Measurements from ENCODE around the gene LRP4.

Gene LRP4

DNA sequence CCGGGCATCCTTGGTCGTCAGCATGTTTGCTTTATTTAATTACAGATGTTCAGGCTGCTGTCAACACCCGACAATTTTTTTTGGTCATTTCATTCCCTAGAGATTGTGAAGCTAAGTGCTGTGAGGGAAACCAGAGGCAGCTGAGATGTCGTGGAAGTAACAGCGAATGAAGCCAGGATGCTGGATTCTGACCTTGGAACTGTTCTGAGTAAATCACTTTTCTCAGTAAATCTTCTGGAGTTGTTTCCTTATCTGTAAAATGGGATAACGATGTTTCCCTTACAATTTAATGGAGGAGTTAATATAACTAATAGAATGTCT is 71.9 kb downstream of the LRP4 start:
- DNase-seq (ENCODE audit: low read depth), result no peak

DNA sequence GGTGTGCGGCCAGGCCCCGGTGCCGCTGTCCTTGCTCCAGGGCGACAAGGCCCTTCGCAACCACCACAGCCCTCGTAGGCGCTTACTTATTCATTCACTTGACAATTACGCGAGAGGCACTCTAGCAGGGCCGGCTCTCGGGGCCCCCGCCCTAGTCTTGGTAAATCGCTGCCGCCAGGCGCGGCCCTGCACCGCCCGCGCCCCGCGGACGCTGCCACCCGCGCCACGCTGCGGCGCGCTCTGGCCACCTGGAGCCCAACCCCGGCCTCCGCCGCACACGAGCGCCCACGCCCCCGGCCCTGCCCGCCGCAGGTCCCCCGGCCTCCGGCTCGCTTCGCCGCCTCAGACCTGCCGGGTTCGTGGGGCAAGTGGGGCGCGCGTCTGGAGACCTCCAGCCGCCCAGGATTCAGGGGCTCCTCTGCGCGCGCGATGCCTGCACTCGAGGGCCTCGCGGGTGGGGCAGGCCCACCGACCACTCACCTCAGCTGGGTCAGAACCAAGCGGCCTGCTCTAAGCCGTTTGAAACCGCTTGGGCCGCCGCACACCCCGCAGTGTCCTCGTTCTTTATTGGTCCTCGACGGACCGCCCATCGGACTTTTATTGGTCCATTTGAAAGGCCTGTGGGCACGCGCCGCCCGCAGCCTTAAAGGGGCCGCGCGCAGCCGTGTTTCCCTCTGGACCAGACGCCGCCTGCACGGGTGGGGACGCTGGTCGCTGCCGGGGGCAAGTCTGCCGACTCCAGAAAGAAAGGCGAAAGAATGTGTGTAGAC is 72.4 kb downstream of the LRP4 start, which contains the start of gene CKAP5:
Gene CKAP5 (minus strand): TSS at position 541 of the 770 bp plus-strand sequence. CDS start 25,049 bp downstream, outside the sequence.
- peak; percentile 37 for DNase-seq (ENCODE audit: low read depth)

DNA sequence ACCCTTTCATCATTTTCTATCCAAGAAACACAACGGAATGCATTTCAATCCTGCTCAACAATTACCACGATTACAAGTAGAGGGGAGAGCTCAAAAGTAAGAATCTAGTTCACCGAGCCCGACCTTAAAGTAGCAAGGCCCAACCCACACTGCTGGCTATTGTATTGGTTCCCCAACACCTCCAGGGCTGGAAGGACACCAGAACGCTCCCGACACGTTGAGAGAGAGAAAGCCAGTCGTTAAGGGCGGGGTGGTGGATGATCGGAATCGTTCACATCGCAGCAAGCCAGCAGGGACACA is 73.0 kb downstream of the LRP4 start:
- no peak for DNase-seq (ENCODE audit: low read depth)

DNA sequence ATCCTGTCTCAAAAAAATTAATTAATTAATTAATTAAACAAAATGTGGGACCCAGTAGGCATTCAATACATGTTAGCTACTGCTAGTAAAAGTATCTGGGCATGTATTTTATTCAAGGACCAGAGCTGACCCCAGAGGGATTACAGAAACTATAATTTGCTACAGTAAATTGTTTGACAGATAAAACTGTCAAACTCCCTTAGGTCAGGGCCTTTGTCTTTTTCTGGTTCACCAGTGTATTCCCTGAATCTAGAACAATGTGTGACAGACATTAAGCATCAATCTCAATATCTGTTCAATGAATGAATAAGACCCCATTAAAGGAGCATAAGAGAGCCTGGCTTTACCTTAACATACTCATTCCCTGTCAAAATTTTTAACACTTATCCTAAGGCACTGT is 78.2 kb downstream of the LRP4 start:
- no peak for DNase-seq (ENCODE audit: low read depth)

DNA sequence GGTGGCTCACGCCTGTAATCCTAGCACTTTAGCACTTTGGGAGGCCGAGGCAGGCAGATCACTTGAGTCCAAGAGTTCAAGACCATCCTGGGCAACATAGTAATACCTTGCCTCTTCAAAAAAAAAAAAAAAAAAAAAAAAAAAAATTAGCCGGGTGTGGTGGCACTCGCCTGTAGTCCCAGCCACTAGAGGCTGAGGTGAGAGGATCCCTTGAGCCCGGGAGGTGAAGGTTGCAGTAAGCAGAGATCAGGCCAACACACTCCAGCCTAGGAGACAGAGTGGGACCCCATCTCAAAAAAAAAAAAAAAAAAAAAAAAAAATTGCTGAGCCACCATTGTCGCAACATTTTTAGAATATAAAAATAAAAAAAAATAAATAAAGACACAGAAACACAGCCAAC is 79.8 kb downstream of the LRP4 start:
- DNase-seq (ENCODE audit: low read depth), result no peak

DNA sequence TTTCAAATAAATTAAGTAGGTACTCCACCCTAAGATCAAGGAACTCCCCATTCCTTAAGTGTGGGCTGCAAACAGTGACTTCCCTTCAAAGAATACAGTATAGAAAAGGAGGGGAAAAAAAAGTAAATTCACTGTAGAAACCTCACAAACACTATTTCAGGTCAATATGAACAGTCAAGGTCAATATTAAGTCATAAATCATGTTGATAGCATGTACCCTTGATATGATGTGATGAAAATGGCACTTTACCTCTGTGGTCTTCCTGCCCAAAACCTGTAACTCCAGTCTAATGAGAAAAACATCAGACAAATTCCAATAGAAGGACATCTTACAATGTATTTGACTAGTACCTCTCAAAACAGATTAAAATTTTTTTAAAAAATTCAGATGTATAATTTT is 80.5 kb downstream of the LRP4 start:
- no peak for DNase-seq (ENCODE audit: low read depth)

DNA sequence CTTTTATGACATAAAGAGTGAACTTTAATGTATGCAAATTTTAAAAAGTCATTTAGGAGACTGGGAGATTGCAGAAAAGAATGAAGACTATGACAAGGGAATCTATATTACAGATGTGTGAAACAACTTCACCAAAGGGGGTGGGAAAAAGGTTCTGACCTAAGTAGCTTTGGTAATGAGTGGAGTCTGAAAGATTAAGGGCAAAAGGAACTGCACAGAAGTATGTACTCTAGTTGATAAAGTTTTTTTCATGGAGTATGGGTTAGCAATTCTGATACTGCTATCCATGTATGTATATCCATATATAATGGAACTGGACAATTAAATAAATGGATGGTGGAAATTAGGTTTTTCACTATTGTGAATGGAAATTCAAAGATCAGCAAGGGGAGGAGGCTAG is 81.5 kb downstream of the LRP4 start:
- DNase-seq (ENCODE audit: low read depth), result no peak

DNA sequence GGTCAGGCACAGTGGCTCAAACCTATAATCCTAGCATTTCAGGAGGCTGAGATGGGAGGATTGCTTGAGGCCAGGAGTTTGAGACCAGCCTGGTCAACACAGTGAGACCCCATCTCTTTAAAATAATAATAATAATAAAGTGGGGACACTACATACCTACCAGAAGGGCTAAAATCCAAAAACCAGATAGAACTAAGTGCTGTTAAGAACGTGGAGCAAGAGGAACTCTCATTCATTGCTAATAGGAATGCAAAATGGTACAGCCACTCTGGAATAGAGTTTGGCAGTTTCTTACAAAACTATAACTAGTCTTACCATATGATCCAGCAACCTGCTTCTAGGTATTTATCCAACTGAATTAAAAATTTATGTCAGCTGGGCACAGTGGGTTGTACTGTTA is 81.9 kb downstream of the LRP4 start:
- no peak for DNase-seq (ENCODE audit: low read depth)

DNA sequence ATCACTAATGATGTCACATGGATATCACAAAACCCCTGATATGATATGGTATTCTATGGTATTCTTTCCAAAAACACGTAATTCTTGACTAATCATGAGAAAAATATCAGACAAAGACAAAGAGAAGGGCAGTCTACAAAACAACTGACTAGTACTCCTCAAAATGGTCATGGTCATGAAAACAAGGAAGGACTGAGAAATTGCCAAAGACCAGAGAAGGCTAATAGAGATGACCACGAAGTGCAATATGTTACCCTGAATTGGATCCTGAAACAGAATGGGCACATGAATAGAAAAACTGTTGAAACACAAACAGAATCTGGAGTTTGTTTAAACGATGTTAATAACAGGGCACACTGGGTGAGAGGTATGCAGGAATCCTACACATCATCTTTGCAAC is 82.5 kb downstream of the LRP4 start:
- no peak for DNase-seq (ENCODE audit: low read depth)

DNA sequence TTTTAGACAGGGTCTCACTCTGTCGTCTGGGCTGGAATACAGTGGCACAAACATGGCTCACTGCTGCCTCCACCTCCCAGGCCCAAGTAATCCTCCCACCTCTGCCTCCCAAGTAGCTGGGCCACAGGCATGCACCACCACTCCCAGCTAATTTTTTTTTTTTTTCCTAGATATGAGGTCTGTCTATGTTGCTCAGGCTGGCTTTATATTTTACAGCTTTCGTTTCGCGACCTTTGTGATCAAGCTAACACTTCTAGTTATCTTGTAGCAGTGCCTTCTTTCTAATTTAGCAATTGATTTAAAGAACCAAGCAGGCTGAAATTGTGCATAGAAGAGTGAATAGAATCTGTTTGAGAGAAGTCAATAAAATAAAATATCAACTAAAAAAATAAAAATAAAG is 83.5 kb downstream of the LRP4 start:
- no peak for DNase-seq (ENCODE audit: low read depth)

DNA sequence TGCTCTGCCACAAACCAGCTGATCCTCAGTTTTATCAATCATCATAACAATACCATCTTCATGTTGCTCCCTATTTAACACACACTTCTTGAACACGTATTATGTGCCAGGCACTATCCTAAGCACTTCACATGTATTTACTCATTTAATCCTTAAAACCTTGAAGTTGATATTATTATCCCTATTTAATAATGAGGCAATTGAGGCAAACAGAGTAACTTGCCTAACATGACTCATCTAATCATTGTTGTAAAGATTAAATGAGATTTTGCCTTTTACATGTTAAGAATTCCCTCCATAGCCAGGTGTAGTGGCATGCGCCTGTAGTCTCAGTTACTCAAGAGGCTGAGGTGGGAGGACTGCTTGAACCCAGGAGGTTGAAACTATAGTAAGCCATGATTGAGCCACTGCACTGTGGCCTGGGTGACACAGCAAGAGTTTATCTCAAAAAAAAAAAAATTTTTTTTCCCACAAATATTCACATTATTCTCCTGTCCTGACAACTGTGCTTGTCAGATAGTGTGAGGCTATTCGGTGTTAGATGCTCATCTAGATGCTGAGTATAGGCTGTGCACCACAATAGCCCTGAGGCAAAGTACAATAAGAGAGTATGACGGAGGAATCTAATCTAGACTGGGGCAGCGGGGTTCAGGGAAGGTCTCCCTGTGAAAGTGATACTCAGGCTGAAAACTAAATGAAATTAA is 85.7 kb downstream of the LRP4 start:
- no peak for DNase-seq (ENCODE audit: low read depth)

DNA sequence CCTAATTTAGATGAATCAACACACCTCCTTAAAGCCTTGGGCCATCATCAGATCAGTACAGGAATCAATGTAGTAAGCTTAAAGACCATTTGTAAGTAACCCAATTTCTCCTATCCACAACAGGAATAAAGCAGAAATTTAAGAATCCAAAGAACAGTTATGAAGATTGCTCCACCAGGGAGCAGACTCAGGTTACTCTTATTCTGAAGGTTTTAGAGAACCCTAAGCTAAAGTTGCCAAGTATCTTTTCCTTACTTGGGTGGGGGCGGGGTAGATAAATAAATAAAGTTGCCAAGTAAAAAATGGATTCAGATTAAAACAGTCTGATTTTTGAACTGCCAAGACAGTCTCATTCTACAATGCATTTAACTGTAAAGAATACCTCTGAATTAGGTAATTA is 90.4 kb downstream of the LRP4 start:
- no peak for DNase-seq (ENCODE audit: low read depth)

DNA sequence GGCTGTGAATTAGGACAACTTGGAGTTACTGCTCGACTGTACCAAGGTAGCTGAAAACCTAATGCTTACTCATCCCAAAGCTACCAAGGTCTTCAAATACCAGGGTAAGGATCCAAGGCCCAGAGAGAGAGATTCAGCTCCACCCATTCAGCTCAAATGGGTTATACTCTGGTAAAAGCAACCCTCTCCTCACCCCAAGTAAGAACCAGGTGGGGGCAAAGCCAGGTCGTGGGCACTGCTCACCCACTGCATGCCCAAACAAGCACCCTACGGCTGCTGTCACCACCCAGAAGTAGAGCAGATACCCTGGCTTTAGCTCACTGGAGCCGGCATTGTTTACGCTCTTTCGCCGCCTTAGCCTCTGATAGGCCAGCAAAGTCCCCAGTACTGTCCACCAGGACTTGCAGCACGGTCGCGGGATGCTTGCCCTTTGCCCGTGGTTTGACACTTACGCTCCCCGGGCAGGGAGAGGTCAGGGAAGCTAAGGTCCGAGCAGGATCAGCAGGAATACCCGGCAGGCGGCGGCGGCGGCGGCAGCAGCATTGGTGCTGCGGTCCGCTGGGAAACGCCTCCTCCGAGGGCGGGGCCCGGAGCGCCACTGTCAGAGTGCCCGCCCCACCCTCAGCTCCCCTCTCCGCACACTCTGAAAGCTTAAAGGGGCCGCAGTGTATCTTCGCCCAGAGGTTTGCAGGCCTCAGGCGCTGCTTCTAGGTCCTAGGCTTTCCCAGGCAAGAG is 91.9 kb downstream of the LRP4 start:
- DNase-seq (ENCODE audit: low read depth), result no peak

DNA sequence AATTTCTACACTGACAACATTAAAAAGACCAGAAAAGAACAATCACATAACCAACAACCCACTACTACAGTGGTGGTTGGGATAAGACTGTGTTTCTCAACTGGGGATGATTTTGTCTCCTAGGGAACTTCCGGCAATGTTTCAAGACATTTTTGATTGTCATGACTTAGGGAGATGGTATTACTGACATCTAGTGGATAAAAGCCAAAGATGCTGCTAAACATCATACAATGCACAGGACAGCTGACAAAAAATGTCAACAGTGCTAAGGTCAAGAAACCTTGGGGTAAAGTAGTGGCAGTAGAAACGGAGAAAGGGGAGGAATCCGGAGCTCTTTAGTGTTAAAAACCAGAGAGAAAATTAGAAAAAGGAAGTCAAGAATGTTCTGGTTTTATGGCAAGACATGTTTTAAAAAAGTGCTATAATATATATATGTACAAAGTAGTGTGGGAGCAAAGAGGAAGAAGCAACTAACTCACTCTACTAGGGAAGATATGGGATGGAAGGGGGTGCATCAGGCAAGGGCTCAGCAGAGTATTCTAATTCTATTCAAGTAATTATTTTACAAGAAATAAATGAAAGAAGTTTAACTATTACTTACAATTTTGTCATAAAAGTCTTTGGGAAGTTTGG is 109.4 kb downstream of the LRP4 start:
- no peak for DNase-seq (ENCODE audit: low read depth)
